A549 (cell line): ENCODE measurements around the gene TMEM182.

Experiments
- CTCF ChIP-seq: fragments of >200 bp; sonication (Bioruptor Twin); formaldehyde crosslinking; IDR thresholded peaks from 3 replicates; pipeline ENCODE4 v1.5.1; 2016
- HDAC2 ChIP-seq: fragments of 200-600 bp; sonication (generic); IDR thresholded peaks from 2 replicates; pipeline ENCODE4 v1.6.1; 2016

DNA sequence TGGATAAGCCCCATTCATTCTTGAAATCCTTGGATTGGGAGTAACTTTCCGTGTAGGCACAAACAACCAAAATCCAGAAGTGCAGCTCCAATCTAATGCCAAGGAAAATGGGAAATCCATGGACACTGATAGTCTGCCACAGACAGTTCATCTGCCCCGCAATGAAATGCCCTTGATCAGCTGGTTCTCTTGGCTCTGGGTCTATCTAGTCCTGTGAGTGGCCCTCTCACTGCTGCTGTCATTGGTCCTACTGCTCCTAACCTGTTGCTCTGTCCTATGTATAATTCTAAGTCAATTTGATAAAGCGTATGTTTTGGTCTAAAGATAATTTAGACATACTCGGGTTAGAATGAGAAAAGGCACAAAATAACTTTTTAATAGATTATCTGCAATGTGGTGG, 13.7 kb upstream of the TMEM182 start:
- TF ChIP-seq CTCF = no peak
- no peak for TF ChIP-seq HDAC2
